ENCODE results near the gene SPPL2C.

The SPPL2C gene

DNA sequence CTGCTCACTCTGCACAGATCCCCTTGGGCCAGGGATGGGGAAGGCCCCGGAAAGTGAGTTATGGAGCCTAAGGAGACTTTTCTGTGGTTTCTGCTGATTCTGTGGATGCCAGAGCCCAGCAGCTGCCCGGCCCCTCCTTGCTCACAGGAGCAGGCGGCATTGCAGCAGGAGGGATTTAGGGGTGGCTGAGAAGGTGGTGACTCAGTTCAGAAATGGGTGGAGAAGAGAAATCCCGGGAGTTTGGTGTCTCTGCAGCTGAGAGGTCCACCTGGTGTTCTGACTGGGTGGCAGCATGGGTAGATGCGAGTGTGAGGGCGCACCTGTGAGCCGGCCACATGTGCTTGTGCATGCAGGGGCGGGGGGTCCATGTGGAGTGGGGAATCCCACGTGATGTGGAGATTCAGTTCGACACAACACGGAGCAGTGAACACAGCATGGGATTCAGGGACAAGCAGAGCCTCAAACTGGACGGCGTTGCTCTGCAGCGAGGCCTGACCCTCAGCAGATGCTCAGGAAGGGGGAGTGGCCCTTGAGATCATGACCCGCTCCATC, 16.0 kb upstream of the SPPL2C start:
- in situ Hi-C loops (cut with HindIII; ENCODE audit: low sequenced_read_pairs) = no loop called here

DNA sequence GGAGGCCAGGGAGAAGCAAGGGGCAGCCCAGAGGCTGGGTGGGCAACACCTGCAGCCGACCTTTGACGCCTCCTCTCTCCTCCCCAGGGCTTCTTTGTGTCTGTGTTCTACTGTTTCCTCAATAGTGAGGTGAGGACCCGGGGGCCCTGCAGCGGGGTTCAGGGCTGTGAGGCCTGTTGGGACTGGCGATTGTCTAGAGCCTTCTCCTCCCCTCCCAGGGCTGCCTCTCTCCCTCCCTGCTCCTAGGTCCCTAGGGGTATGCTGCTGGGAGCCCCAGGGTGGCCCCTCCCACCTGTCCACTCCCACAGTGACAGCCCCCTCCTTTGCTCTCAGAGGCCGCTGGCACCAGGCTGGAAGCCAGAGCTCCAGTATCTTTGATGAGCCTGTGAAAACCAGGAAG, 10.8 kb upstream of the SPPL2C start:
- in situ Hi-C loops (cut with HindIII; ENCODE audit: low sequenced_read_pairs) = no loop called here

DNA sequence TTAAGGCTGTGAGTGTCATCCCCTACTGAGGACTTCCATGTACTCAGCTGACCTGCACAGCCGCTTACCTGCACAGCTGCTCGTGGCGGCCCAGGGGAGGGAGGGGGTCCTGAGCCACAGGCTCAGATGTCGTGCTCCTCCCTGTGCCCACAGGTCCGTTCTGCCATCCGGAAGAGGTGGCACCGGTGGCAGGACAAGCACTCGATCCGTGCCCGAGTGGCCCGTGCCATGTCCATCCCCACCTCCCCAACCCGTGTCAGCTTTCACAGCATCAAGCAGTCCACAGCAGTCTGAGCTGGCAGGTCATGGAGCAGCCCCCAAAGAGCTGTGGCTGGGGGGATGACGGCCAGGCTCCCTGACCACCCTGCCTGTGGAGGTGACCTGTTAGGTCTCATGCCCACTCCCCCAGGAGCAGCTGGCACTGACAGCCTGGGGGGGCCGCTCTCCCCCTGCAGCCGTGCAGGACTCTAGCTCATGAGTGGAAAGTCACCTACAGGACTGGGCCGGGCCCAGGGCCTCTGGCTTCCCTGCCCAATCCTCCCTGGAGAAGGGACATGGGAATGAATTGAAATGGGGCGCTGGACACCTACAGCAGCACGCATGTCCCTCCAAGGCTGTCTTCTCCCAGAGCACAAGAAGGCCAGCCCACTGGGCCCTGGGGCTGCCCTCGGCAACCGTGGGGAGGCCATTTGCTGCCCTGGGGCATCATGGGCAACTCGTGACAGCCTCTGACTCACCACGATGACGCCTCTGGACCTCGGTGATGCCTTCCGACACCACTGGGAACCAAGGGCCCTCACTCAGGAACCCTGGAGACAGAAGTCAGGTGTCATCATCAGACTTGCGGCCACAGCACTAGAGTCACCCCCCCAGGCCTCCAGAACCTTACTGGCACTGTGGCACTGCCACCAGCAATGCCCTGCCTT, 9.9 kb upstream of the SPPL2C start:
- in situ Hi-C loops (cut with HindIII; ENCODE audit: low sequenced_read_pairs) = no loop called here

DNA sequence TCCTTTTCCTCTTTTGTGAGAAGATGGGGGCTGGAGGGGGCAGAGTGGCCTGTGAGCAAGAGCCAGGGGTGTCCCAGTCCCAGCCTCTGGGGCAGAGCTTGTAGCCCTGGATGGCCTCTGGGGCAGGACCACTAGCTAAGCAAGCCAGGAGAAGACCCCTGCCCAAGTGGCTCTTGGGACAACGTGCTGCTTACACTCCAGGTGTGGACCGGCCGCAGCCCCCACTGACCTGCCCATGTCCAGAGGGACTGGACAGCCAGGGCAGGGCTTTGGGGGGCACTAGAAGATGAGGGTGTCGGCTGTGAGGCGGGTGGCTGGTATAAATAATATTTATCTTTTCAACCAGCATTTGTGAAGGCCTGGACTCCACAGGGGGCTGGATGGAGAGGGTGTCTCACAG, 9.2 kb upstream of the SPPL2C start:
- in situ Hi-C loops (cut with HindIII; ENCODE audit: low sequenced_read_pairs) = no loop called here

DNA sequence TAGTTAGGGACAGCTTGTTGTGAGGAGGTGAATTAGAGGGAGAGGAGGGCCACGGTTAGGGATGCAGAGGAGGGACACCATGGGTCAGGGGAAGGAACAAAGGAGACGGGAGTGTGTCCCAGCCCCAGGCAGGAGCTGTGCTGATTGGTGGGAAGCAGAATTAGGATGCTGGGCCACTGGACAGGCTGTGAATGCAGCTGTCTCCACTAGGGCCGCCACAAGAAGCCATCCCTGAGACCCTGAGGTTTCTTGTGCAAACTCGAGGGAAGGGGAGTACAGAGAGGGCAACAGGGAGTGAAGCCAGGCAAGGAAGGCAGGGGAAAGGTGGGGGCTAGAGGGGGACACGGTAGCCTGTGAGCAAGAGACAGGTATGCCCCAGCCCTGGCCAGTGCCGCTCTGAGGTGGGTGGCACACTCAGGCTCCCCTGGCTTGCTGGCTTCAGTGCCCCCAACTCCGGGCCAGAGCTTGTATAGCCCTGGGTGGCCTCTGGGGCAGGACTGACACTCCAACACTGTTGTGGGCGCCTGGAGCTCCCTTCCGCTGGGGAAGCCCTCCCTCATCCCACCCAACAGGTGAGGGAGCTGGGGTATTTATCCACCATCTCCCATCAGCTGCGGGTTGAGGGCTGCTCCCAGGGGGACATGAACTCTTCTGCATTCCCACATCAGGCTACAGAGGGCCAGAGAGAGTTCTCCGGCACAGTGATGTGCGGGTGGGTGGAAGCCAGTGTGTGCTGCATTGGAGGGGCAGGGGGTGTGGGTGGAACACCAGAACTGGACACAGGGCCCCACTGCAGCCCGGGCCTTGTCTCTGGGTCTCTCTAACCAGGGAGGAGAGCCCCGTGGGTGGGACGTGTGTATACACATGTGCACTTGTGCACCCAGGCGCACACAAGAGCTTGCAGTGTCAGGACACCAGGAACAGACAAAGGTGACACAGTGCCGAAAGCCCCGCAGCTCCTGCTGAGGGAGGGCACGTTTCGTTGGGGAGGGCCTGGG, 8.3 kb upstream of the SPPL2C start:
- in situ Hi-C loops (cut with HindIII; ENCODE audit: low sequenced_read_pairs) = no loop called here

DNA sequence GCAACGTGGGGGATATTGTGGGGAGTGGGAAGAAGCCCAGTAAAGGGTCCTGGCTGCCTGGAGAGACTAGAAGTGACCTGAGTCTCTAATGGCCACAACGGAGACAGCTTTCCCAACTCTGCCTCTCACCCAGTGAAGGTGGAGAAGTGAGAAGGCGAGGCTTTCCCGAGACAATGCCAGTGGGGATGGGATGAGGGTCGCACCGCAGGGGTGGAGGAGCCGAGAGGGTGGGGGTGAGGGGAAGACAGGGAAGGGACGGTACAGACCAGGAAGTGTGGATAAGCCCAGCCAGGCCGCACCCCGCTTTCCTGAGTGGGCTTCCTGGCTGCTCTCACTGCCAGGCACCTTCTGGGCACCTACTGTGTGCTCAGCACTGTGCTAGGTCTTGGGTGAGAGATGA, 7.5 kb upstream of the SPPL2C start:
- in situ Hi-C loops (cut with HindIII; ENCODE audit: low sequenced_read_pairs) = no loop called here

DNA sequence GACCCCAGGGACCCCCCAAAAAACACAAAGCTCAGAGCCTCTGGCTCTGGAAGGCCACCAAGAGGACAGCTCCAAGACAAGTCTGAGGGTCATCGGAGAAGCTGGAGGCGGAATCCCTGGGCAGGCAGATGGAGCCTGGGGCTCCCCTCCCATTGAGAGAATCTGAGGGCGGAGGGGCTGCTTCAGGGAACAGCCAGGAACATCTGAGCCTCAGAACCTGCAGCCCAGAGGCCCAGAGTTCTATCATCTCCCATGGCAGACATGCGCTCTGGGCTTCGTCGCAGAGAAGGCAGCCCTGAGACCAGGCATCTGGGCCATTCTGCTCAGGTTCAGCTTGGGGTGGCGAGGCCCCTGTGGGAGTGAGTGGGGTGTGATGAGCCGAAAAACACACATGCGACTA, 7.1 kb upstream of the SPPL2C start:
- in situ Hi-C loops (cut with HindIII; ENCODE audit: low sequenced_read_pairs) = no loop called here

DNA sequence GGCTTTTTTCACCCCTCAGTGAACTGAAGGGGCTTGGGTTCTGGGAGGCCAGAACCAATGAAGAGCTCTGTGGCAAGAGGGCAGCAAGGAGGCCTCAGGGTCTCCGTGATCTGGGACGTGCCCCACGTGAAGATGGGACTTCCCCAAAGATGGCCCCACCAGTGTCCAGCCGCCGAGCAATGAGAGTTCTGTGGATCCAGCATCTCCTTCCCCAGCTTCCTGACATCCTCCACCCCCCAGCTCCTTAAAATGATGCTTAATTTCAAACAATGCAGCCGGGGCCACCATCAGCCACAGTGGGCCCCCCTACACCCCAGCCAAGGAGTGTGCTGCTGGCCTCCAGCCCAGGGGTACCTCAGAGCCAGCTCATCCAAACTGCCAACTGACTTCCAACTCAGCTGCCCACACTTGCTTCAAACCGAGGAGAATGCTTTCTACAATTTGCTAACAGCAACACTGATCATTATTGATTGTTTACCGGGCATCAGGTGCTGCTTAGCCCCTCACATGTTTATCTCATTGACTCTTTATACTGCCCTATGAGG, 5.9 kb upstream of the SPPL2C start:
- in situ Hi-C loops (cut with HindIII; ENCODE audit: low sequenced_read_pairs) = no loop called here

DNA sequence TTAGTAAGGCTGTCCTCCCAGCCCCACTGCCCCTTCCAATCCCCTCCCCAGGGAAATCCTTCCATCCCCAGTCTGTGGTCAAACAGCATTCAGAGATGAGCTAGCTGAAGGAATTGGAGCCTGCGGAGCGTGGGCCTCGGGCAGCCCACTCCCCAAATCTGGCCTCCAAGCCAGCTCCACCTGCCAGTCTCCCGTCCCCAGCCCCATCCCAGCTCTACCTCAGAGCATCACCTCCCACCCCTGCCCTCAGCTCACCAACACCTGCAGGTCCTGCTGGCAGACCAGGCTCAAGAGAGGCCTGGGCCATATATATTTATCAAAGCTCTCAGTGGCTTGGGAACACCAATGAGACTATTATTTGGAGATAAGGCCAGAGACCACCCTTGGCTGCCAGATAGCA, 5.2 kb upstream of the SPPL2C start:
- in situ Hi-C loops (cut with HindIII; ENCODE audit: low sequenced_read_pairs) = no loop called here

DNA sequence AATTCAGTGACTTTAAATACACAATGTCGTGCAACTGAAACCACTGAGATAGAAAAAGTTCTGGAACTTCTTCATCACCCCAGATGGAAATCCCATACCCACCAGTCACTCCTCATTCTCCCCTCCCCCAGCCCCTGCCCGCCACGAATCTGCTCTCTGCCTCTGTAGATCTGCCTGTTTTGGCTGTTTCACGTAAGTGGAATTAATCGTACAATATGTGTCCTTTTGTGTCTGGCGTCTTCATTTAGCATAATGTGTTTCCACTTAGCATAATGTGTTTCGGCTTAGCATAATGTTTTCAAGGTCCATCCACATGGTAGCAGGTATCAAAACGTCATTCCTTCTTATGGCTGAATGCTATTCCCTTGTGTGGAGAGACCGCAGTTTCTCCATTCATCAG, 3.5 kb upstream of the SPPL2C start:
- in situ Hi-C loops (cut with HindIII; ENCODE audit: low sequenced_read_pairs) = no loop called here

DNA sequence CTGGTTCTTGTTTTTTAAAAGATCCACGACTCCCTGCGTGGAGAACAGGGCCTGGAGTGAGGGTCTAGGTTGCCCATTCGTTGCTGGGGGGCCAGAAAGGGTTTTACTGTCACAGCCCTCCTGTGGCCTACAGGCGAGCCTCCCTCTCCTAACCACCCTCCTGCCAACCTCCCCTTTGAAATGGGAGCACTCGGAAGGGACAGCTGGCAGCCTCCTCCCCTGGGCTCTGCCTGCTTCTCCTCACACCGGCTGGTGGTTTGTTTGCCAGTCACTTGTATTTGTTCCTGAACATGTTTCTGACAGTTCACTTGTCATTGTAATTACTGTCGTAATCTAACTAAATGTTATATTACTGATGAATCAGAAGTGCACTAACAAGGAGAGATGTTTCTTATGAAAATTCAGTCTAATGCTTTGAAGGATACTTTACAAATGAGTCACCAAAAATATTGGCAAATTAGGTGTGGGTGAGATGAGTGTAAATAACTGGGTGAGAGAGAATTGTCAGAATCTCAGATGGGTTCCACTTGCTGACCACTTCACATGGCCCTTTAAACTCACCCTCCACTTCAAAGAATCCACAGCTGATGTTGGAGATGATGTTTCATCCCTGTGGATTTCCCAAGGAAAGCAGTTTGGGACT, 2.7 kb upstream of the SPPL2C start:
- in situ Hi-C loops (cut with HindIII; ENCODE audit: low sequenced_read_pairs) = no loop called here

DNA sequence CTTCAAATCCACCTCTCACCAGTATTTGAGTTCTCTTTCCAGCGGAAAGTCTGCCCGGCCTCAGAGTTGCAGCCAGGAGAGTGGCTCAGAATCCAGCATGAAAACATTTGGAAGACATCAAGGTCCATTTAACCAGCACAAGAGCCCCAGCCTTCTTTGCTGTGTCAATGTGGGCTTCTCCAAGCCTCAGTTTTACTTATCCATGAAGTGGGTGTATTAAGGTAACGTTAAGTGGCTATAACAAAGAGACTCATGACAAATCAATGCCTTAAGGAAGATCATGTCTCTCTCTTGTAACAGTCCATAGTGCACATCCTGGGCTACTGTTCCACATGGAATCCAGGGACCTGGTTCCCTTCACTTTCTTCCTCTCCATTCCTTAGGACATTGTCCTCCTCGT, 959 bp upstream of the SPPL2C start:
- in situ Hi-C loops (cut with HindIII; ENCODE audit: low sequenced_read_pairs) = no loop called here

DNA sequence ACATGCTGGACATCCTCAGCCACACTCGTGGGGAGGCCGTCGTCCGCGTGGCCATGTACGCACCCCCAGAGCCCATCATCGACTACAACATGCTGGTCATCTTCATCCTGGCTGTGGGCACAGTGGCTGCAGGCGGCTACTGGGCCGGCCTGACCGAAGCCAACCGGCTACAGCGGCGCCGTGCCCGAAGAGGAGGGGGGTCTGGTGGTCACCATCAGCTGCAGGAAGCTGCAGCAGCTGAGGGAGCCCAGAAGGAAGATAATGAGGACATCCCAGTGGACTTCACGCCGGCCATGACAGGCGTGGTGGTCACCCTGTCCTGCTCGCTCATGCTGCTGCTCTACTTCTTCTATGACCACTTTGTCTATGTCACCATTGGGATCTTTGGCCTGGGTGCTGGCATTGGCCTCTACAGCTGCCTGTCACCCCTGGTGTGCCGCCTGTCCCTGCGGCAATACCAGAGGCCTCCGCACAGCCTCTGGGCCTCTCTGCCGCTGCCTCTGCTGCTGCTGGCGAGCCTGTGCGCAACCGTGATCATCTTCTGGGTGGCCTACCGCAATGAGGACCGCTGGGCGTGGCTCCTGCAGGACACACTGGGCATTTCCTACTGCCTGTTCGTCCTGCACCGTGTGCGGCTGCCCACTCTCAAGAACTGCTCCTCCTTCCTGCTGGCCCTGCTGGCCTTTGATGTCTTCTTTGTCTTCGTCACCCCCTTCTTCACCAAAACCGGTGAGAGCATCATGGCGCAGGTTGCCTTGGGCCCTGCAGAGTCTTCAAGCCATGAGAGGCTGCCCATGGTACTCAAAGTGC, 900 bp downstream of the SPPL2C start:
- in situ Hi-C loops (cut with HindIII; ENCODE audit: low sequenced_read_pairs) = no loop called here

DNA sequence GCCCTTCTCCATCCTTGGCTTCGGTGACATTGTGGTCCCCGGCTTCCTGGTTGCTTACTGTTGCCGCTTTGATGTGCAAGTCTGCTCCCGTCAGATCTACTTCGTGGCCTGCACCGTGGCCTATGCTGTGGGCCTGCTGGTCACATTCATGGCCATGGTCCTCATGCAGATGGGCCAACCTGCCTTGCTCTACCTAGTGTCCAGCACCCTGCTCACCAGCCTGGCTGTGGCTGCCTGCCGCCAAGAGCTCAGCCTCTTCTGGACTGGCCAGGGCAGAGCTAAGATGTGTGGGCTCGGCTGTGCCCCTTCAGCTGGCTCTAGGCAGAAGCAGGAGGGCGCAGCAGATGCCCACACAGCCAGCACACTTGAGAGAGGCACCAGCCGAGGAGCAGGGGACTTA, 1.5 kb downstream of the SPPL2C start:
- in situ Hi-C loops (cut with HindIII; ENCODE audit: low sequenced_read_pairs) = no loop called here

DNA sequence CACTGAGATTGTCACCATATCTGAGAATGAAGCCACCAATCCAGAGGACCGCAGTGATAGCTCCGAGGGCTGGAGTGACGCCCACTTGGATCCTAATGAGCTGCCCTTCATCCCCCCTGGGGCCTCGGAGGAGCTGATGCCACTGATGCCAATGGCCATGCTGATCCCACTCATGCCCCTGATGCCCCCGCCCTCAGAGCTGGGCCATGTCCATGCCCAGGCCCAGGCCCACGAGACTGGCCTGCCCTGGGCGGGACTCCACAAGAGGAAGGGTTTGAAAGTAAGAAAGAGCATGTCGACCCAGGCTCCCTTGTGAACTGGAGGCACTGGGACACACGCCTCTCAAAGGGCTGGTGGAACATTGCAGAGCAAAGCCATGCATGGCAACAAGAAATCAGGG, 2.0 kb downstream of the SPPL2C start:
- in situ Hi-C loops (cut with HindIII; ENCODE audit: low sequenced_read_pairs) = no loop called here

DNA sequence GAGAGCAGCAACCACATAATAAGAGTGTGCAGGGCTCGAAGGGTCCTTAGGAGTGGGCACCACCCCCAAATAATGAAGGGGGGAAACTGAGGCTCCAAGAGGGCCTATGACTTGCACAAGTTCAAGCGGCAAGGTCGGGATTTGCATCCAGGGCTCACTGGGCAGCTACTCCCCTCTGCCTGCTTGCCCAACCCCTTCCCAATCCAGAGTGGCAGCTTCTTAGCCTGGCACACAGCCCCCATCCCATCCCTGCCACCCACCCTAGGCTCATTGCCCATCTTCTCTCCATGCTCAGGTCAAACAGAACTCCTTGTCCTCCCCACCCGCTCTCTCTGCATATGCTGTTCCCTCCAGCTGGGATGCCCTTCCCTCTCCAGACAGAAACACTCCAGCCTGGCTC, 2.4 kb downstream of the SPPL2C start:
- in situ Hi-C loops (cut with HindIII; ENCODE audit: low sequenced_read_pairs) = no loop called here

DNA sequence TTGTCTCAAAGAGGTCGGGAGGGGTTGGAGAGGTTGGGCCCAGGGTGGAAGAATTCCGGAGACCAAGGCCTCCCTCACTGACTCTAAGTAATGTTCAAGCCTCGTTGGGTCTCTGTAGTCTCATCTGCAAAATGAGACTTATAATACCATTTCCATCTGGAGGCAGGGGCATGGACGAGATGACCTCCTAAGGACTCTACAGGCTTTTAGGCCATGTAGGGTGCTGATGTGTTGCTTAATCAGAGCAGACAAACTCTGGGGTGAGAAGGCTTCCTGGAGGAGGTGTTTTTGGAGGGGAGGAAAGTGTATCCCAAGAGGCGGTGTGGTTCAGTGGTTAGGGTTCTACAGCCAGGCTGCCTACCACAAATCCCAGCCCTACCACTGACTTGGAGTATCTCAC, 3.1 kb downstream of the SPPL2C start:
- in situ Hi-C loops (cut with HindIII; ENCODE audit: low sequenced_read_pairs) = no loop called here

DNA sequence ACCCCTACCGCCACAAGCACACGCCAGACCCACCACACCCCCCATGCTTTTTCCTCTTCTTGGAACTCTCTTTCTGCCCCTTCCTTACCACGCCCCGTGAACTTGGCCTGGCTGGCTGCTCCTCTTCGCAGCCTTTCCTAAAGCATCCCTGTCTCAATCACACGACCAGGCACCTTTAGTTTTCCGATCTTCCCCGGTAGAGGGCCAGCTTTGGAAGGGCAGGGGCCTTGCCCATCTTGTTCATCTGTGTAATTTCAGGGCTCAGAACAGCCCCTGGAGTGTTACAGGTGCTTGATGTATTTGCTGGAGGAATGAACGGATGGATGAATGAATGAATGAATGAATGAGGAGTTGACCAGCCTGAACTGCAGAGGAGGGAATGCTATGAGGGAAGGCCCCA, 3.7 kb downstream of the SPPL2C start:
- in situ Hi-C loops (cut with HindIII; ENCODE audit: low sequenced_read_pairs) = no loop called here

DNA sequence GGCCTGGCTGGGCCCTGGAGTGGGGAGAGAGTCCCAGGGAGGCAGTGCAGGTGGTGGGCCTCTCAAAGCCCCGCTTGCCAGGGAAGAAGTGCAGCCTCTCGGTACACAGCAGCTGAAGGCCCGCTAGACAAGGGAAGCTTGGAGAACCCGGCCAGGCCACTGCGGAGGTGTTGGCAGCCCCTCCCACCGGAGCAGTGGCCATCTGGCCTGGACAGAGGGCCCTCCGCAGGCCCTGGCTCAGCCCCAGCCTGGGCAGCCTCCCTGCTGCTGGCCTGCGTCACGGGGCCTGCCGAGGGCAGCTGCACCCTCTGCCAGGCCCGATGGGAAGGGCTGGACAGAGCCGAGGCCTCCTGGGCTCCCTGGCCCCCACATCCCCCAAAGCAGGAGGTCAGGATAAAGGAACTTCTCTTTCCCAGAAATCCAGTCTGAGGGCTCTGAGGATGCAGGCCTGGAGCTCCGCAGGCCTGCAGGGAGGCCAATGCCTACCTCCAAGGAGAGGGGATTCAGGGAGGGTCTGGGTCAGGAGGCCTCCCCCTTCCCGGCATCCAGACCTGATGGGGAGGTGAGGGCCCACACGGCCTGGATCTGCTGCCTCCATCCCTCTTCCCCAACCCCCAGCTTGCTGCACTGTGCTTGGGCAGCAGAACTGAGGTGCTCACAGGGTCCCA, 4.3 kb downstream of the SPPL2C start:
- in situ Hi-C loops (cut with HindIII; ENCODE audit: low sequenced_read_pairs) = no loop called here

All from endothelial cell of hepatic sinusoid (primary cell).